GM19467 (cell line): ENCODE measurements around the gene NARS2.

Experiments used
- ATAC-seq: cut with Tn5 transposase; IDR thresholded peaks from one replicate; pipeline ENCODE4 v1.9.1; 2021; ENCODE audit warnings: mild to moderate bottlenecking, moderate library complexity; ENCODE audit not compliant: unreplicated experiment

The NARS2 gene

DNA sequence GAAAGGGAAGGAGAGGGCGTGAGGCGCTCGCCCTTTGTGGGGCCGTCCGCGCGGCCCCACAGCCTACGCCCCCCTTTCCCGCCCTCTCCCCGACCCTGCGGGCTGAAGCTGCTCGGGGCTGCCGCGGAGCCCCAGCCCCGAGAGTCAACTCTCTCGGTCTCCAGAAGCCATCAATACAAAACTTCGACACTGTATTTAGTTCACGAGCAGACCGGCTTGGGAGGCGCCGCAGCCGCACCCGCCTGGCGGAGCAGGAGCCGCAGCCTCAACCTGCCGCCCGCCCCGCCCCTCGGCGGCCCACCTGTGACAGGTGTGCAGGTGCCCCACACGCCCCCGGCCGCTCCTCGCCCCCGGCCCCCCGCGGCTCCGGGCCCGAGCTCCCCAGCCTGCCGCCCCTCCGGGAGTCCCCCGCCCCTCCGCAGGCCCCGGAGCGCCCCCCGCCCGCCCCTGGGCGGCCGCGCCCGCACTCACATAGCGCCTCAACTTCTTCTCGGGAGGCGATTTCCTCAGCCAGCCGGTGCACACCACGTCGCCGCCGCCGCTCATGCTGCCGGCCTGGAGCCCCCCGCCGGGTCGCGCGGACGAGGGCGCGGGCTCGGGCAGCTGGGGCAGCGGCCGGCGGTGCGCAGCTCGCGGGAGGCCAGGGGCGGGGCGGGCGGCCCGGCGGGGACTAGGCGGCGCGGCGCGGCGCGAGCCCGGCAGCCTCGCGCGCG lies 157.3 kb downstream of the NARS2 start, which contains the start of gene GAB2:
Gene GAB2 (minus strand): TSS at position 646 of the 713 bp plus-strand sequence. CDS start 100 bp downstream, at position 546.
- ATAC-seq = no peak

DNA sequence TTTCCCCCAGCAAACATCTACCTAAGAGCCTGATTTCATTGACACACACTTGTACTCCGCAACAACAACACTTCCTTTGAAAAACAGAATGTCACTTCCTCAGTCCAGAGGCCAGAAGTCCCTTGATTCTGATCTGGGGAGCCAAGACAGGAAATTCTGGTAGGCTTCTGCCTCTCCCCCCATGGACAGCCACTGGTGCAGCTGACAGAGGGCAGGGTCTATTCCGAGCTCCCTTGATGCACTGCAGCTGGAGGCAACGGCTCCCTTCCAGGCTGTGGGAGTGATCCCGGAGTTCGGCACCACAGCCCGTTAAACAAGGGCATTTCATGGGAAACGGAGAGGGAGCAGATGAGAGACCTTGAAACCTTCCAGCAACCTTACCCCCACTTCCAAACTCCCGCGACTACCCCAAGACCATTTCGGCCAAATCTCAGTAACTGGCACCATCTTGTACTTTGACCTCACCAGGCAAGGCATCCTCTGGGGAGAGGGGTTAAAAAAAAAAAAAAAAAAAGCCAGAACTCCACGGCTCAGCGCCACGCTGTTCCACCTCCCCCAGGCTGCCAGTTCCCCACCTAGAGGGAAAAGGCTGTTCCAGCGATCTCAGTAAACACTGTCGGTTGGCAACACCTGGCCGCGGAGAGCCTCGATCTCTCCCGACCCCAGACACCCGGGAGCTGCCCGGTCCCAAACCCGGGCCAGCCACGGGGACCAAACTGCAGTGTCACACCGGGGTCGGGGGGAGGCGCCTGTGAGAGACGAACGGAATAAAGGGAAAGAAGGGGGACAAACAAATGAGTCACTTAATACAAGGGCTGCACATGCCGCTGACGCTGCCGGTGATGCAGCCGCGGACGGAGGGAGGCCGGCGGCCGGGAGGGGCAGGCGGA lies 158.1 kb downstream of the NARS2 start:
- peak; percentile 37 for ATAC-seq

DNA sequence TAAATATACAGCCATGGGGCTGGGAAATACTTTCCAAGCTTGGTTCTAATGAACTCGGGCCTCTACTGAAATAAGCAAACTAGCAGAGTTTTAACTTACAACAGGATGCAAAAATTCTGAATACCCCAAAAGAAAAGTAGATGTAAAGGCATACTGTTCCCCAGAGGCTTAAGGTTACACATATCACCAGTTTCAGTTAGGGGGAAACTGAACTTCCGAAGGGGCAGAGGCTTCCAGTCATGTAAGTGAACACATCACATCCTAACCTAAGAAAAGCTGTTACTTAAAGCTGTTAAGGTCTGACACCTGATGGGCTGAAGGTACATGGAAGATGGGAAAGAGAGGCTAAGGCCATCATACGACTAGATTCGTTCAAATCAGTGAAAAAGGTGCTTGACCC lies 159.3 kb downstream of the NARS2 start:
- ATAC-seq = no peak

DNA sequence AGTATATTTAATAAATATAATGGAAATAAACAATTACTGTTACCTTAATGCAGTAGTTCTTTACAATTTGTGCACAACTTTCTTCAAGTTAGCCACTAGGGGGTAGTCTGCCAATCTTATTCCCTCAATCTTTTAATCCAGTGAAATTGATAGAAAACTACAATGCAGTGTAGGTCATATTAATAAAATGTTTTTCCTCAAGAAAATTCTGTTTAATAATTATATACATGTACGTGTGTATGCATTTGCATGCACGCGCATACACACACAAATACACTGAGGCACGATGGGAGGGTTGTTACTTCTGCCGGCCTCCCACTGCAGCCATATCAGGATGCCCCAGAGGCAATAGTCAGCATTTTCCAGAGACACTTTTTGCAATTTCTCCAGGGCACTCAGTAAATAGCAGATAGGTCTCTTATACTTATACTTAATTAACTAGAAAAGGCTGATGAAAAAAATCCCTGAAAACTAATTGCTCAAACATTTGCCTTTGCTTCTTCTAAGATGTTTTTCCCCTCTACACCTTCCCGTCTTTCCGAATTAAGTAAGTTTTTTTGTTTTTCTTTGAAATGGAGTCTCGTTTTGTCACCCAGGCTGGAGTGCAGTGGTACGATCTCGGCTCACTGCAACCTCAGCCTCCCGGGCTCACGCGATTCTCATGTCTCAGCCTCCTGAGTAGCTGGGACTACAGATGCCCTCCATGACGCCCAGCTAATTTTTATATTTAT lies 160.2 kb downstream of the NARS2 start:
- no peak for ATAC-seq

DNA sequence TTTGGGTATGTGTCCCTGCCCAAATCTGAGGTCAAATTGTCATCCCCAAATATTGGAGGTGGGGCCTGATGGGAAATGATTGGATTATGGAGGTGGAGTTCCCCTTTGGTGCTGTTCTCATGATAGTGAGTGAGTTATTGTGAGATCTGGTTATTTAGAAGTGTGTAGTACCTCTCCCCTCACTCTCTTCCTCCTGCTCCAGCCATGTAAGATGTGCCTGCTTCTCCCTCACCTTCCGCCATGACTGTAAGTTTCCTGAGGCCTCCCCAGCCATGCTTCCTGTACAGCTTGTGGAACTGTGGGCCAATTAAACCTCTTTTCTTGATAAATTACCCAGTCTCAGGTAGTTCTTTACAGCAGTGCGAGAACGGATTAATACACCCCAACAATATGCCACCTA lies 166.0 kb downstream of the NARS2 start:
- no peak for ATAC-seq

DNA sequence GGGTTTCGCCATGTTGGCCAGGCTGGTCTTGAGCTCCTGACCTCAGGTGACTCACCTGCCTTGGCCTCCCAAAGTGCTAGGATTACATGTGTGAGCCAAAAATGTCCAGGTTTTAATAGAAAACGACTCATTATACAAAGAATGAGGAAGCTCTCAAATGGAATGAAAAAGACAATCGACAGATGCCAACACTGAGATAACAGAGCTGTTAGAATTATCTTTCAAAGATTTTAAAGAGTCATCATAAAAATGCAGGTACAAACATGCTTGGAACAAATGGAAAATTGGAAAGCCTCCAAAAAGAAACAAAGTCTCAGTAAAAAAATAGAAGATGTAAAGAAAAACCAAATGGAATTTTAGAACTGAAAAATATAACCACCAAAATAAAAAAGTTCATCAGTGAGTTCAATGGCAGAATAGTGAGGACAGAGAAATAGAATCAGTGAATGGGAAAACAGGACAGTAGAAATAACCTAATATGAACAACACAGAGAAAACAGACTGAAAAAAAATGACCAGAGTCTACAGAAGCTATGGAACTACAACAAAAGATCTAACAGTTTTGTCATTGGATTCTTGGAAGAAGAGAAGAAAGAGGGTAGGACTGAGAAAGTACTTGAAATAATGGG lies 168.0 kb downstream of the NARS2 start:
- no peak for ATAC-seq

DNA sequence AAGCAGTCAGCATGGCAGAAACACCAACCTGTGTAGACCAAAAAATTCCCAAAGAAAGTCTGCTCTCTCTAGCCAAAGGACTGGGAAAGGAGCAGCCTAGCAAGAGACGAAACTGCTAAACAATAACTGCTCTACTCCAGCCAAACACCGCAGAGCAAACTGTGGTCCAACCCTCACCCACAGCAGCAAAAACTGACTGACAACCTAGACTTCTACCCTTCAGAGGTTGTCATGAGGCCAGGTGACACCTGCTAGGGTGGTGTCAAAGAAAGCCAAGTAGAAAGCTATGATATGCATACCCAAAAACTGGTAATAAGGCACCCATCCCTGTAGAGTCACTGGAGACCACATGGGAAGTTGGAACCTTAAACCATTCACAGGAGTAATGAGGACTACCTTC lies 168.9 kb downstream of the NARS2 start:
- no peak for ATAC-seq

DNA sequence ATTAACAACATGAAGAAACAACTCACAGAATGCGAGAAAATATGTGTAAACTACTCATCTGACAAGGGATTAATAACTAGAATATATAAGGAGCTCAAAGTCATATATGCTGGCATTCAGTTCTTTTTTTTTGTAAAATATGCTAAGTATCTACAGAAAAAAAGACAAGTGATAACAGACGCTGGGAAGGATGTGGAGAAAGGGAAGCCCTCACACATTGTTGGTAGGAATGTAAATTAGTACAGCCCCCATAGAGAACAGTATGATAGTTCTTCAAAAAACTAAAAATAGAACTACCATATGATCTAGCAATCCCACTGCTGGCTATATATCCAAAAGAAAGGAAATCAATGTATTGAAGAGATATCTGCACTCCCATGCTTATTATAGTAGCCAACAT lies 170.9 kb downstream of the NARS2 start:
- no peak for ATAC-seq

DNA sequence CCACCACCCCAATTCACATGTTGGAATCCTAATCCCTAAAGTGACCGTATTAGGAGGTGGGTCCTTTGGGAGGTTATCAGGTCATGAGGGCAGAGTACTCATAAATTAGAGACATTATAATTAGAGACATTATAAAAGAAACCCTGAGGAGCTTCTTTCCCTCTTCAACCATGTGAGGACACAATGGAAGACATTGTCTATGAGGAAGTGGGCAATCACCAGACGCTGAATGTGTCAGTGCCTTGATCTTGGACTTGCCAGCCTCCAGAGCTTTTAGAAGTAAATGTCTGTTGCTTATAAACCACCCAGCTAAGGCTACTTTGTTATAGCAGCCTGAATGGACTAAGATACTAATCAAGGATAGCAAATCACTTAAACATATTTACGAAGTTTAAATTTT lies 171.8 kb downstream of the NARS2 start:
- no peak for ATAC-seq

DNA sequence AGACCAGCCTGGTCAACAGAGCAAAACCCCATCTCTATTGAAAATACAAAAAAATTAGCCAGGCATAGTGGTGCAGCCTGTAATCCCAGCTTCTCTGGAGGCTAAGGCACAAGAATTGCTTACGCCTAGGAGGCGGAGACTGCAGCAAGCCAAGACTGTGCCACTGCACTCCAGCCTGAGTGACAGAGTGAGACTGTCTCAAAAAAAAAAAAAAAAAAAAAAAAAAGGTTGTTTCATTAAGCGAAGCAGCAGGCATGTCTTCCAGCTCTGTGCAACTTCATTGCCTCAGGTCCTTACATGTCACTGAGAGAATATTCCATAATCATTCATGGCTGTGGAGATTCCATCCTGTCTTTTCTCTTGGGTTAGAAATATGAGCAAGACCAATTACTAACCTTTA lies 174.0 kb downstream of the NARS2 start:
- ATAC-seq = no peak

DNA sequence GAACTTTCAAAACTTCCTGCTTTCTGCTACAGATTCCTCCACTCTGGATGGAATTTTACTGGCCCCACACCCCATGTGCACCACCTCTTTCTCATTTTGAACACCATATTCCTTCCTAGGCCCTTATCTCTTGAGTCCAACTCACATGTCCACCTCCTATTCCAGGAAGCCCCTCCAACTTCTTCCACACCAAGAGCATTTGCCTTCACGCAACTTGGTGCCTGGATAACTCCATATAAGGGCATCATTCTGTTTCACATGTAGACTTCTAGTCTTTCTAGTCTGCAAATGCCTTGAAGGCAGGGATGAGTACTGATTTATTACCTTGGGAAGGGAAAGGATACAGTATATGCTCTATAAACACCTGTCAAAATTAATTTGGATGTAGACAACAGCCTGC lies 174.5 kb downstream of the NARS2 start:
- ATAC-seq = no peak

DNA sequence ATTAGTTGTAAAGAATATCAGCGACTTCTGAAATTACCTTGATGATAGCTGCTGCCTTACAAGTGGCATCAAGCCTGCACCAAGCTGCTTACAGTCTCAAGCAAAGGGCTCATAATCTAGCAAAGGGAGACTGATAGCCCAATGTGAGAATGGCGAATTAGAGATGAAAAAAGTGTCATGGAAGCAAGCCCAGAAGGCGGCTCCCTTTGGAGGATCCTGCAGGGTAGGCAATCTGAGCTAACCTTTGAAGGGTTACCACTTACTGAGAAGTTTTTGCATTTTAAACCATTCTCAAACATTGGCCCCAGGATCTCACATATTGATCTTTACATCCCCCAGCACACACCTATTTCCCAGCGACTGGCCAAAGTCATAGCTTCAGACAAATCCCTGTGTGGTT lies 175.5 kb downstream of the NARS2 start:
- no peak for ATAC-seq

DNA sequence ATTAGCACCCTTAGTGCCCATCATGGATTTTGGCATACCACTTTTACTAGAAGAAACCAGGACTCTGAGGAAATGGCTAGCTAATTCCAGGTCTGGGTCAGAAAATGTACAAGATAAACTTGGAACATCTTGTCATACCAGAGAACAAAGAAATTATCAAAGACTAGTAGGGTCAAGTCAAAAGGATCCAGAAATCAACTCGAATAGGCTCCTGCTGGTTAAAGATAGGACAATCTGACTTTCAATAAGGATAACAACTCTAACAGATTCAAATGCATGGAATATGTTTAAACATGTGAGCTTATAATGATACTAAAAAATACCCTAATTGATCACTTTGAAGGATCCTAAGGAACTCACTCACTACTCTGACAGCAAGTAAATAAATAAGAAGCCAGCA lies 175.9 kb downstream of the NARS2 start:
- no peak for ATAC-seq

DNA sequence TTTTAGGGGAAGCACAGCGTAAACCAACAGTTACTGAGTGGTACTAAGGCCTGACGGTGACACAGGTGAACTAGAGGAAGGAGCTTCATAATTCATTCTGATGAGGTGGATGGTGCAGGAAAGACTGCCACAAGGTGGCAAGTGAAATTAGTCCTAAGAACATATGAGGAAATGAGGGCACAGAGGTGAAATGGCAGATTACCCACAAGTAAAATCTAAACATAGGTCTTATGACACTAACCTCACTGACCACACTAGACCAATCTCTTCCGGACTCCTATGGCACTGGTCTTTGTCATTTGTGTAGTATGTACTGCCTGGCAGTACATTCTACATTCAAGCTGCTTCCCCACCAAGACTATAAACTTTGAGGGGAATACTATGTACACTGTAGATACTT lies 177.3 kb downstream of the NARS2 start:
- ATAC-seq = peak; percentile 84

DNA sequence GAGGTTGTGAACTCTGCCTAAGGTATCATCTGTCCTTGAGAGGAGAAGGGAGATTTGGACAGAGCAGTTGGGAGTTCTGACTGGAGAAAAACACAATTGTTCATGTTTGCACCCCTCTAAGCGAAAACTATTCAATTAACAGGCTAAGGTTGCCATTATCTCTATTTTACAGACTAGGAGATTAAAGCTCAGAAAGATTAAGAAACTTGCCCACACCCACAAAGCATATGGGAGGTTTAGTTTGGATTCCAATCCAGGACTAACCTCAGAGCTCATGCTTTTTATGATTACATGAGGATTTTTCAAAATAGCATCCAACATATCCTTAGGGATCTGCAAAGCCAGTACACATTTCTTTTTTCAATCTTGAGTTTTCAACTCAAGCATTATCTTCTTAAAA lies 179.1 kb downstream of the NARS2 start:
- no peak for ATAC-seq

DNA sequence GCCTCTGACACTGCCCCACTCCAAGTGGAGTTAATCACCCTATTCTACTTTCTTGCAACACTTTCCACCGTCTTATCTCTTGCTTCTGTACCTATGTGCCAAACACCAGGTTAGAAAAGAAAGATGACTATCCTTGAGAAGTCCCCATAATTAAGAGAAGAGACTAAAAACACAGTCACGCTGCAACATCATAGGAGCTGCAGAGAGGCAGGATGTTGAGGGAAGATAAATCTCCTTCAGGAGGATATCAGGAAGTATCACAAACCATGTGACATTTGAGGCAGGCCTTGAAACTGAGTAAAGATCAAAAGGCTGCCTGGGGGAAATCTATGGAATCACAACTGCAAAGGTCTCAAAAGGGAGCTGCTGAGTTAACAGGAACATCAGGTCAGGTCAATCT lies 181.8 kb downstream of the NARS2 start:
- no peak for ATAC-seq

DNA sequence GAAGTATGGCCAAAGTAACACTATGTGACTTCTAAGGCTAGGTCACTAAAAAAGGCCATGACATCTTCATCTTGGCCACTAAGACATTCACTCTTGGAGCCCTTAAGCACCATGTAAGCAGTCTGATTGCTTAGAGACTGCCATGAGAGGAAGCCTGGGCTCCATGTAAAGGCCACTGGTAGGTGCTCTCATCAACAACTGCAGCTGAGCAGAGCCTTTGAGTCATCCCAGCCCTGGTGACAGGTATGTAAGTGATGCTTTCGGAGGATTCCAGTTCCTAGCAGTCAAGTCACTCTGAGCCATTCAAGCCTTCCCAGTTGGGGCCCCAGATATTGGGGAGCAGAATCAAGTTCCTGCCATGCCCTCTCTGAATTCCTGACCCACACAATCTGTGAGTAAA lies 183.2 kb downstream of the NARS2 start:
- no peak for ATAC-seq

DNA sequence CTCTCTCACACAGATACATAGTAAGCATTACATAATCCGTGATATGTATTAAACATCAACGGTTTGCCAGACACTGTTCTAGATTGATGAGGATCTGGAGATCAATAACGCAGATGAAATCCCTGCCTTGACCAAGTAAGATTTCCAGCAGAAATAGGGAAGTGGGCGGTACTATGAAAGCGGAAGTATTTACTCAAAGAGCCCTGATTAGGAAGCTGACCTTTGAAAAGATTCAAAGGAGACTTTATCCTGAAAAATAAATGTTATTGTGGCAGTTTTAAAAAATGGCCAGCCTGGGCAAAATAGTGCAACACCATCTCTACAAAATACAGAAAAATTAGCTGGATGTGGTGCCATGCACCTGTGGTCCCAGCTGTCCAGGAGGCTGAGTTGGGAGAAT lies 183.9 kb downstream of the NARS2 start:
- no peak for ATAC-seq

DNA sequence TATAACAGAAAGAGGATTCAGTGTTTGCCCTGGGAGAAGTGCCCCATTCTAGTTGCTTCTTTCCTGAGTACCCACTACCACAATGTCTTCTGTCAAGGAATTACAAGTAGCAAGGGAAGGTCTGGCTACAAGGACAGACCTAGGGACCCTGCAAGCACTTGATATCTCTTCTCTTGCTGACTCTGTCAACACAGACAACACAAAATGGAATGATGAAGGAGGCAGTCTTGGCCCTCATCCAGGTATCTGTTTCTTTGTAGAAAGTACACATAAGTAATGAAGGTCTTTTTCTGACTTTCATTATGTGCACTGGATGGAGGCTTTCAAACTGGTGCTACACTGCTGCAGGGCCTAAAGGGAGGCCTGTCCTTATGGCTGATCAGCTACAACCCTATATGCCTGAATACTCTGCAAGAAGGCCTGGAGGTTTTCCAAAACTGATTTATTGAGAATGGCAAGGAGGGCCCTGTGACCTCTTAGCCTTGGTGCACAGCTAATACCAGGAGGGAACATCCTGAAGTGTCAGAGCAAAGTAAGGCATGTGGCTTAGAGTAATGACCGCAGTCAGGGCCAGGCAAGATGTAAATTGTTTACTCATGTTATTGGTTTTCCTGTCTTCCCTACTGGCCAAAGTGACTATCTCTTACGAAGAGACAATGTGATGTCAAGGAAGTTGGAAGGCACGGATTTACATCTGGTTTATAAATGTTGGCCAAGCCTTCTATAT lies 188.3 kb downstream of the NARS2 start:
- no peak for ATAC-seq
